Measurements from ENCODE around the gene BPIFB6. TPM values are rescaled to one million over a fixed set of nuclear protein-coding genes. Genes with fewer than 3 reads are reported as not detected.

BPIFB6 gene
- total RNA-seq, 1 experiment from 2014 or later, result not detected

DNA sequence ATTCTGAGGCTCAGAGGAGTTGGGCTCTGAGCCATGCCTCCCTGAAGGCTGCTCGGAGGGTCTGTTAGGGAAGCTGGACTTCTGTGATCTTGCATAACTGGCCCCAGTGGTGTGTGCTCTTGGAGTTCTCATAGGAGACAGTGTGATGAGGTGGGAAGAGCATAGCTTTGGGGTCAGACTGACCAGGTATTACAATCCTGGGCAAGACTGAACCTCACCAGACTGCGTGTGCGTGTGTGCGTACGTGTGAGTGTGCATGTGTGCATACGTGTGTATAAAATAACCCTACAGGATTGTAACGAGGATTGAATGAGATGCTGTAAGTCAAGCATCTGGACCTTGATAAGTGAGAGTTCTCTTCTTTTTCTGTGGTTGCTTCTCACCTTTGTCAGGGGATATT, 13.9 kb upstream of the BPIFB6 start:
- Histone ChIP-seq H3K36me3 (ENCODE audit: insufficient read depth, low read length) (no peaks in the 10 kb centered on the region), H3K79me2 (ENCODE audit: low read length) (no peaks in the 10 kb centered on the region), H3K4me1 (ENCODE audit: low read length) (no peaks in the 10 kb centered on the region), H3K27ac (ENCODE audit: low read length) (no peak overlapping the region), H4K20me1 (ENCODE audit: insufficient read depth, low read depth, low read length) (no peaks in the 10 kb centered on the region), H3K27me3 (ENCODE audit: low read length) (no peaks in the 10 kb centered on the region), H2AFZ (ENCODE audit: low read length) (no peak overlapping the region), H3K9me2 (replicated peaks; ENCODE audit: insufficient read depth, low read length) (no peaks in the 10 kb centered on the region), H3K9me3 (ENCODE audit: low read length) (no peaks in the 10 kb centered on the region), H3K9ac (ENCODE audit: low read length) (no peak overlapping the region), H3K4me3 (ENCODE audit: low read length) (no peak overlapping the region), H3K4me2 (ENCODE audit: low read depth, low read length, poor library complexity, severe bottlenecking) (no peak overlapping the region)
- no peak for DNase-seq

GRCh38 chr20:33018169-33018931, 13.1 kb upstream of the BPIFB6 start:
- DNase-seq, result no peak
- no peaks in the 10 kb centered on the region for H3K4me1 ChIP-seq (ENCODE audit: low read length)
- H3K79me2 ChIP-seq (ENCODE audit: low read length), result no peaks in the 10 kb centered on the region
- no peak overlapping the region for H3K4me3 ChIP-seq (ENCODE audit: low read length)
- no peak overlapping the region for H3K9ac ChIP-seq (ENCODE audit: low read length)
- H3K27ac ChIP-seq (ENCODE audit: low read length), result no peak overlapping the region
- H3K9me3 ChIP-seq (ENCODE audit: low read length), result no peaks in the 10 kb centered on the region
- H3K4me2 ChIP-seq (ENCODE audit: low read depth, low read length, poor library complexity, severe bottlenecking), result no peak overlapping the region
- no peaks in the 10 kb centered on the region for H3K36me3 ChIP-seq (ENCODE audit: insufficient read depth, low read length)
- no peak overlapping the region for H2AFZ ChIP-seq (ENCODE audit: low read length)
- H3K27me3 ChIP-seq (ENCODE audit: low read length), result no peaks in the 10 kb centered on the region
- no peaks in the 10 kb centered on the region for H3K9me2 ChIP-seq (replicated peaks; ENCODE audit: insufficient read depth, low read length)
- H4K20me1 ChIP-seq (ENCODE audit: insufficient read depth, low read depth, low read length), result no peaks in the 10 kb centered on the region

- H3K36me3 ChIP-seq (ENCODE audit: insufficient read depth, low read length), result no peaks in the 10 kb centered on the region
- DNase-seq, result no peak
- H3K9ac ChIP-seq (ENCODE audit: low read length), result no peak overlapping the region
- H3K27ac ChIP-seq (ENCODE audit: low read length), result no peak overlapping the region
- no peaks in the 10 kb centered on the region for H3K4me1 ChIP-seq (ENCODE audit: low read length)
- H2AFZ ChIP-seq (ENCODE audit: low read length), result no peak overlapping the region
- H3K9me3 ChIP-seq (ENCODE audit: low read length), result no peaks in the 10 kb centered on the region
- no peaks in the 10 kb centered on the region for H3K79me2 ChIP-seq (ENCODE audit: low read length)
- no peak overlapping the region for H3K4me3 ChIP-seq (ENCODE audit: low read length)
- no peaks in the 10 kb centered on the region for H3K27me3 ChIP-seq (ENCODE audit: low read length)
- no peaks in the 10 kb centered on the region for H4K20me1 ChIP-seq (ENCODE audit: insufficient read depth, low read depth, low read length)
- no peak overlapping the region for H3K4me2 ChIP-seq (ENCODE audit: low read depth, low read length, poor library complexity, severe bottlenecking)
- H3K9me2 ChIP-seq (replicated peaks; ENCODE audit: insufficient read depth, low read length), result no peaks in the 10 kb centered on the region
Measured at GRCh38 chr20:33019465-33020277, 11.8 kb upstream of the BPIFB6 start.

DNA sequence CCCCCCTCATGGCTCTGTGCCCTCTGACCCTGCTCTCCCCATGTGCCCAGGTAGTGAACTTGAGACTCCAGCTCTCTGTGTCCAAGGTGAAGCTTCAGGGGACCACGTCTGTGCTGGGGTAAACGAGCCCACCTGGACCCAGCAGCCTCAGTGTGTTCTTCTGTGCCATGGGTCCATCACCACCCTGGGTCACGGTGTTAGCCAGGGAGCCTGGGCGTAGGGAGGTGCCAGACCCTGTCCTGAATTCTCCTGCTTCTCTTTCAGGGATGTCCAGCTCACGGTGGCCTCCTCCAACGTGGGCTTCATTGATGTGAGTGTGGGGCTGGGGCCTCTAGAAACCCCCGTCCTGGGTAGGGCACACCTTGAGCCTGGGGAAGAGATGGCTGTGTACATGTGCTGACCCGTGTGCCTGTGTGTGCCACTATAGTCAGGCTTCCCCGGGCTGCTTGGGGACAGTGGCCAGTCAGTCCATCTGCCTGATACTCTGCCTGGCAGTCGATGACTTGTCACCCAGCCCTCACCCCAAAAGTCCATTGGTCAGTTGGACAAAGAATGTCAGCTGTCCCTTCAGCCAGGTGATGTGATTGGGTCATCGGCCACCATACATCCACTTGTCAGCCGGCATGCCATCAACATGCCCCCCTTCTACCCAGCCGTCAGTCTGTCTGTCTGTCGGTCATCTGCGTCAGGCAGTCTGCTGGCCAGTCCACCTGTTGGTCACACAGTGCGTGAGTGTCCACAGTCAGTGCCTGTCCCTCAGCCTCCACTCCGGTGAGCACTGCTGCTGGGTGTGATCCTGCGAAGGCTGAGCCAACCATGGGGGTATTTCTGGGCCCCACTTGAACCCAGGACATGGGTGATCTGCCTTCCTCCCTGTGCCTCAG, 10.9 kb upstream of the BPIFB6 start:
- H3K4me2 ChIP-seq (ENCODE audit: low read depth, low read length, poor library complexity, severe bottlenecking), result no peak overlapping the region
- H3K9ac ChIP-seq (ENCODE audit: low read length), result no peak overlapping the region
- H4K20me1 ChIP-seq (ENCODE audit: insufficient read depth, low read depth, low read length), result no peaks in the 10 kb centered on the region
- no peaks in the 10 kb centered on the region for H3K9me3 ChIP-seq (ENCODE audit: low read length)
- H2AFZ ChIP-seq (ENCODE audit: low read length), result no peak overlapping the region
- DNase-seq, result no peak
- no peaks in the 10 kb centered on the region for H3K4me1 ChIP-seq (ENCODE audit: low read length)
- H3K4me3 ChIP-seq (ENCODE audit: low read length), result no peak overlapping the region
- no peak overlapping the region for H3K27ac ChIP-seq (ENCODE audit: low read length)
- no peaks in the 10 kb centered on the region for H3K36me3 ChIP-seq (ENCODE audit: insufficient read depth, low read length)
- no peaks in the 10 kb centered on the region for H3K79me2 ChIP-seq (ENCODE audit: low read length)
- no peaks in the 10 kb centered on the region for H3K9me2 ChIP-seq (replicated peaks; ENCODE audit: insufficient read depth, low read length)
- no peaks in the 10 kb centered on the region for H3K27me3 ChIP-seq (ENCODE audit: low read length)

DNA sequence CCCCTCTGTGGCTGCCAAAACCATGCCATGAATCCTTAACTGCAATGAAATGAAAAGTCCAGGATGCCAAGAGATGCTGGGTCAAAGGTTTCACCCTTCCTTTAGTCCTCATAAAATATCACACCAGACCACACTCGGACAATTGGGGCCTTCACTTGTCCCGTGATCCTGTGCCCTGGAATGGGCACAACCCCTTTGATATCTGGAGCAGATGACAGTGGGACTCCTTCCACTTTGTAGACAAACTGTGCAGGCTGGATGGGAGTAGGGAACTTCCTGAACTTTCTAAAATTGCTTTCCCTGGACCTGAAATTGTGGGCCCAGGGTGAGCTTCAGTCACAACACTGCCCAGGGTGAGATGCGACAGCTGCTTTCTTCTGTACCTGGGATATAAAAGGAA, 9.6 kb upstream of the BPIFB6 start:
- H3K4me1 ChIP-seq (ENCODE audit: low read length), result no peaks in the 10 kb centered on the region
- no peaks in the 10 kb centered on the region for H3K36me3 ChIP-seq (ENCODE audit: insufficient read depth, low read length)
- DNase-seq, result no peak
- H2AFZ ChIP-seq (ENCODE audit: low read length), result no peak overlapping the region
- no peak overlapping the region for H3K27ac ChIP-seq (ENCODE audit: low read length)
- no peak overlapping the region for H3K9ac ChIP-seq (ENCODE audit: low read length)
- no peaks in the 10 kb centered on the region for H3K9me2 ChIP-seq (replicated peaks; ENCODE audit: insufficient read depth, low read length)
- no peak overlapping the region for H3K4me2 ChIP-seq (ENCODE audit: low read depth, low read length, poor library complexity, severe bottlenecking)
- H3K27me3 ChIP-seq (ENCODE audit: low read length), result no peaks in the 10 kb centered on the region
- H3K79me2 ChIP-seq (ENCODE audit: low read length), result no peaks in the 10 kb centered on the region
- no peaks in the 10 kb centered on the region for H3K9me3 ChIP-seq (ENCODE audit: low read length)
- no peaks in the 10 kb centered on the region for H4K20me1 ChIP-seq (ENCODE audit: insufficient read depth, low read depth, low read length)
- no peak overlapping the region for H3K4me3 ChIP-seq (ENCODE audit: low read length)

DNA sequence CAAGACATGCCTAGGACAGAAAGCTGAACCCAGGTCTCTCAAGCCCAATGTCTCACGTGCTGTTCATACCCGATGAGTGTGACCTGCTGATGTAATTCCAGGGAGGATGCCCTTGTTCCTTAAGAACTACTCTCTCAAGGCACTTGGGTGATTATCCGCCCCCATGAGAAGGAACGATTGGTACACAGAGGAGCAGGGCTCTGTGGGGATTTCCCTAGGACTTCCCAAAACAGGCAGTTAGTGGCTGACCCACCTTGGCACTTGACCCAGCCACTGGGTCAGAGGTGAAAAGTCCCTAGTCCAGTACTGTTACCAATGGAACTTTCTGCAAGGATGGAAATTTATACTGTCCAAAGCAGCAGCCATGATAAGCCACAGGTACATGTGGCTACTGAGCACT, 9.2 kb upstream of the BPIFB6 start:
- Histone ChIP-seq H3K9me2 (replicated peaks; ENCODE audit: insufficient read depth, low read length) (no peaks in the 10 kb centered on the region), H3K4me1 (ENCODE audit: low read length) (no peaks in the 10 kb centered on the region), H3K4me2 (ENCODE audit: low read depth, low read length, poor library complexity, severe bottlenecking) (no peak overlapping the region), H3K27me3 (ENCODE audit: low read length) (no peaks in the 10 kb centered on the region), H4K20me1 (ENCODE audit: insufficient read depth, low read depth, low read length) (no peaks in the 10 kb centered on the region), H3K79me2 (ENCODE audit: low read length) (no peaks in the 10 kb centered on the region), H3K27ac (ENCODE audit: low read length) (no peak overlapping the region), H3K9ac (ENCODE audit: low read length) (no peak overlapping the region), H3K4me3 (ENCODE audit: low read length) (no peak overlapping the region), H3K9me3 (ENCODE audit: low read length) (no peaks in the 10 kb centered on the region), H2AFZ (ENCODE audit: low read length) (no peak overlapping the region), H3K36me3 (ENCODE audit: insufficient read depth, low read length) (no peaks in the 10 kb centered on the region)
- DNase-seq, result no peak

- no peaks in the 10 kb centered on the region for H3K4me1 ChIP-seq (ENCODE audit: low read length)
- DNase-seq, result no peak
- H3K36me3 ChIP-seq (ENCODE audit: insufficient read depth, low read length), result no peaks in the 10 kb centered on the region
- H3K4me3 ChIP-seq (ENCODE audit: low read length), result no peak overlapping the region
- no peak overlapping the region for H3K4me2 ChIP-seq (ENCODE audit: low read depth, low read length, poor library complexity, severe bottlenecking)
- no peak overlapping the region for H3K9ac ChIP-seq (ENCODE audit: low read length)
- H4K20me1 ChIP-seq (ENCODE audit: insufficient read depth, low read depth, low read length), result no peaks in the 10 kb centered on the region
- H2AFZ ChIP-seq (ENCODE audit: low read length), result no peak overlapping the region
- H3K9me3 ChIP-seq (ENCODE audit: low read length), result no peaks in the 10 kb centered on the region
- H3K27me3 ChIP-seq (ENCODE audit: low read length), result no peaks in the 10 kb centered on the region
- H3K27ac ChIP-seq (ENCODE audit: low read length), result no peak overlapping the region
- H3K9me2 ChIP-seq (replicated peaks; ENCODE audit: insufficient read depth, low read length), result no peaks in the 10 kb centered on the region
- H3K79me2 ChIP-seq (ENCODE audit: low read length), result no peaks in the 10 kb centered on the region
Measured at GRCh38 chr20:33022694-33023438, 8.6 kb upstream of the BPIFB6 start.

All from Karpas-422 (cell line).